ENCODE data around the gene SHC2.
"Not testable (repeated sequence)": the region's sequence is repeated elsewhere in the genome, so short reads cannot be mapped to it uniquely, and the experiment has no call there.

Gene SHC2

GRCh38 chr19:403221-404027 lies 57.4 kb downstream of the SHC2 start:
- FAIRE-seq: no peak
- DNase-seq (ENCODE audit: insufficient read length, low spot score): no peak
- TF ChIP-seq POU2F2 (IDR thresholded peaks at IDR 0.05; ENCODE audit: low read depth, low read length): no peak
- no peak for TF ChIP-seq POLR2AphosphoS5 (IDR thresholded peaks at IDR 0.05; ENCODE audit: low read depth, low read length)
- no peak for TF ChIP-seq TAF1 (IDR thresholded peaks at IDR 0.05; ENCODE audit: low read depth, low read length)
- no peak for TF ChIP-seq SPI1 (IDR thresholded peaks at IDR 0.05; ENCODE audit: low read depth, low read length)
- no peak for TF ChIP-seq PAX5 (IDR thresholded peaks at IDR 0.05; ENCODE audit: insufficient read depth, low read length, severe bottlenecking)
- TF ChIP-seq POLR2A (IDR thresholded peaks at IDR 0.05; ENCODE audit: low read depth, low read length): no peak

GRCh38 chr19:402786-403185 lies 58.0 kb downstream of the SHC2 start:
- FAIRE-seq (no peak), DNase-seq (ENCODE audit: insufficient read length, low spot score) (no peak)
- TF ChIP-seq TAF1 (IDR thresholded peaks at IDR 0.05; ENCODE audit: low read depth, low read length) (no peak), PAX5 (IDR thresholded peaks at IDR 0.05; ENCODE audit: insufficient read depth, low read length, severe bottlenecking) (no peak)

GRCh38 chr19:401866-402511 lies 58.8 kb downstream of the SHC2 start:
- TF ChIP-seq PAX5 (IDR thresholded peaks at IDR 0.05; ENCODE audit: insufficient read depth, low read length, severe bottlenecking): no peak
- TF ChIP-seq TAF1 (IDR thresholded peaks at IDR 0.05; ENCODE audit: low read depth, low read length): no peak
- TF ChIP-seq POU2F2 (IDR thresholded peaks at IDR 0.05; ENCODE audit: low read depth, low read length): no peak
- no peak for DNase-seq (ENCODE audit: insufficient read length, low spot score)
- no peak for FAIRE-seq

GRCh38 chr19:400976-401865 lies 59.6 kb downstream of the SHC2 start:
- no peak for DNase-seq (ENCODE audit: insufficient read length, low spot score)
- FAIRE-seq: no peak
- no peak for TF ChIP-seq SPI1 (IDR thresholded peaks at IDR 0.05; ENCODE audit: low read depth, low read length)
- no peak for TF ChIP-seq PAX5 (IDR thresholded peaks at IDR 0.05; ENCODE audit: insufficient read depth, low read length, severe bottlenecking)
- no peak for TF ChIP-seq TAF1 (IDR thresholded peaks at IDR 0.05; ENCODE audit: low read depth, low read length)

- FAIRE-seq (no peak), DNase-seq (ENCODE audit: insufficient read length, low spot score) (no peak)
- TF ChIP-seq POLR2A (IDR thresholded peaks at IDR 0.05; ENCODE audit: low read depth, low read length): no peak
- TF ChIP-seq TAF1 (IDR thresholded peaks at IDR 0.05; ENCODE audit: low read depth, low read length): no peak
- no peak for TF ChIP-seq POLR2AphosphoS5 (IDR thresholded peaks at IDR 0.05; ENCODE audit: low read depth, low read length)
- TF ChIP-seq POU2F2 (IDR thresholded peaks at IDR 0.05; ENCODE audit: low read depth, low read length): no peak
- no peak for TF ChIP-seq SPI1 (IDR thresholded peaks at IDR 0.05; ENCODE audit: low read depth, low read length)
- TF ChIP-seq PAX5 (IDR thresholded peaks at IDR 0.05; ENCODE audit: insufficient read depth, low read length, severe bottlenecking): no peak
These were observed 61.5 kb downstream of the SHC2 start for GRCh38 chr19:399370-399769.

- TF ChIP-seq POU2F2 (IDR thresholded peaks at IDR 0.05; ENCODE audit: low read depth, low read length): no peak
- TF ChIP-seq SPI1 (IDR thresholded peaks at IDR 0.05; ENCODE audit: low read depth, low read length): no peak
- TF ChIP-seq TAF1 (IDR thresholded peaks at IDR 0.05; ENCODE audit: low read depth, low read length): no peak
- no peak for TF ChIP-seq POLR2A (IDR thresholded peaks at IDR 0.05; ENCODE audit: low read depth, low read length)
- no peak for TF ChIP-seq PAX5 (IDR thresholded peaks at IDR 0.05; ENCODE audit: insufficient read depth, low read length, severe bottlenecking)
- no peak for TF ChIP-seq POLR2AphosphoS5 (IDR thresholded peaks at IDR 0.05; ENCODE audit: low read depth, low read length)
- no peak for DNase-seq (ENCODE audit: insufficient read length, low spot score)
- FAIRE-seq: no peak
These were observed 62.1 kb downstream of the SHC2 start for GRCh38 chr19:398719-399118.

GRCh38 chr19:397941-398706 lies 62.7 kb downstream of the SHC2 start:
- FAIRE-seq (no peak), DNase-seq (ENCODE audit: insufficient read length, low spot score) (no peak)
- TF ChIP-seq SPI1 (IDR thresholded peaks at IDR 0.05; ENCODE audit: low read depth, low read length) (no peak), PAX5 (IDR thresholded peaks at IDR 0.05; ENCODE audit: insufficient read depth, low read length, severe bottlenecking) (no peak), POU2F2 (IDR thresholded peaks at IDR 0.05; ENCODE audit: low read depth, low read length) (no peak), POLR2AphosphoS5 (IDR thresholded peaks at IDR 0.05; ENCODE audit: low read depth, low read length) (no peak), POLR2A (IDR thresholded peaks at IDR 0.05; ENCODE audit: low read depth, low read length) (no peak), TAF1 (IDR thresholded peaks at IDR 0.05; ENCODE audit: low read depth, low read length) (no peak)

GRCh38 chr19:397321-397720 lies 63.5 kb downstream of the SHC2 start:
- DNase-seq (ENCODE audit: insufficient read length, low spot score) (no peak), FAIRE-seq (no peak)
- TF ChIP-seq PAX5 (IDR thresholded peaks at IDR 0.05; ENCODE audit: insufficient read depth, low read length, severe bottlenecking) (no peak), POLR2AphosphoS5 (IDR thresholded peaks at IDR 0.05; ENCODE audit: low read depth, low read length) (no peak), POU2F2 (IDR thresholded peaks at IDR 0.05; ENCODE audit: low read depth, low read length) (no peak), POLR2A (IDR thresholded peaks at IDR 0.05; ENCODE audit: low read depth, low read length) (no peak), TAF1 (IDR thresholded peaks at IDR 0.05; ENCODE audit: low read depth, low read length) (no peak), SPI1 (IDR thresholded peaks at IDR 0.05; ENCODE audit: low read depth, low read length) (no peak)

GRCh38 chr19:395467-395866 lies 65.4 kb downstream of the SHC2 start:
- TF ChIP-seq SPI1 (IDR thresholded peaks at IDR 0.05; ENCODE audit: low read depth, low read length) (no peak), POLR2A (IDR thresholded peaks at IDR 0.05; ENCODE audit: low read depth, low read length) (no peak)
- no peak for DNase-seq (ENCODE audit: insufficient read length, low spot score)
- FAIRE-seq: no peak

- not testable (repeated sequence) for DNase-seq (ENCODE audit: insufficient read length, low spot score); FAIRE-seq
These were observed 66.0 kb downstream of the SHC2 start for GRCh38 chr19:394857-395256.

- not testable (repeated sequence) for FAIRE-seq; DNase-seq (ENCODE audit: insufficient read length, low spot score)
These were observed 67.3 kb downstream of the SHC2 start for GRCh38 chr19:393560-393959.

Data from GM12891 (cell line).